CD4-positive, alpha-beta T cell treated with Interferon alpha-2 for 1 hour (primary cell): ENCODE measurements around the gene SIRPB2.

Experiments
- DNase-seq, 2 donors: peaks; one replicate each; pipeline ENCODE4 v3.0.0-alpha.2; 2020 to 2022

Gene SIRPB2

GRCh38 chr20:1471242-1471641 is 20.0 kb downstream of the SIRPB2 start:
- no peak for DNase-seq

- peak; percentile 24 to 31 for DNase-seq
Observed at GRCh38 chr20:1469925-1470571, 21.2 kb downstream of the SIRPB2 start.

- no peak for DNase-seq
Observed at GRCh38 chr20:1469306-1469905, 21.8 kb downstream of the SIRPB2 start.

- DNase-seq = no peak
Observed at GRCh38 chr20:1468117-1468624, 23.0 kb downstream of the SIRPB2 start.

- DNase-seq = peak; percentile 28 to 66
Observed at GRCh38 chr20:1467355-1468116, 23.7 kb downstream of the SIRPB2 start.

GRCh38 chr20:1467082-1467354 is 24.2 kb downstream of the SIRPB2 start:
- DNase-seq = no peak

GRCh38 chr20:1466211-1467081 is 24.8 kb downstream of the SIRPB2 start, which contains the start of gene NSFL1C:
Gene NSFL1C (minus strand): TSS chr20:1466849. CDS start chr20:1466824, 25 bp downstream.
- peak; percentile 94 to 98 for DNase-seq

- DNase-seq = no peak
Observed at GRCh38 chr20:1465470-1466210, 25.6 kb downstream of the SIRPB2 start.

GRCh38 chr20:1463971-1464570 is 27.1 kb downstream of the SIRPB2 start:
- no peak for DNase-seq

GRCh38 chr20:1462834-1463233 is 28.4 kb downstream of the SIRPB2 start:
- no peak for DNase-seq

- DNase-seq = no peak
Observed at GRCh38 chr20:1462001-1462400, 29.2 kb downstream of the SIRPB2 start.

- no peak for DNase-seq
Observed at GRCh38 chr20:1460275-1460674, 30.9 kb downstream of the SIRPB2 start.

- no peak for DNase-seq
Observed at GRCh38 chr20:1457992-1458391, 33.2 kb downstream of the SIRPB2 start.

- no peak for DNase-seq
Observed at GRCh38 chr20:1456300-1456699, 34.9 kb downstream of the SIRPB2 start.

GRCh38 chr20:1450926-1451491 is 40.2 kb downstream of the SIRPB2 start:
- no peak for DNase-seq

GRCh38 chr20:1449370-1449769 is 41.9 kb downstream of the SIRPB2 start:
- no peak for DNase-seq

GRCh38 chr20:1448081-1448620 is 43.1 kb downstream of the SIRPB2 start:
- DNase-seq = no peak

GRCh38 chr20:1446536-1446935 is 44.7 kb downstream of the SIRPB2 start:
- DNase-seq = no peak

GRCh38 chr20:1443085-1443484 is 48.1 kb downstream of the SIRPB2 start:
- no peak for DNase-seq

GRCh38 chr20:1442304-1442703 is 48.9 kb downstream of the SIRPB2 start:
- DNase-seq = no peak

GRCh38 chr20:1441133-1441532 is 50.1 kb downstream of the SIRPB2 start:
- DNase-seq = no peak
